OCI-LY1 (cell line): ENCODE results near the gene NELL2.

ENCODE experiments used
- H2AFZ ChIP-seq: fragments of 200-600 bp; sonication (generic), shearing (Covaris generic); 2 replicates; pipeline ENCODE4 v1.6.0; 2014; ENCODE audit warnings: antibody characterized with exemption, mild to moderate bottlenecking, low read length
- H3F3A ChIP-seq: fragments of 200-600 bp; sonication (generic), shearing (Covaris generic); 2 replicates; pipeline ENCODE4 v1.6.0; 2014; ENCODE audit warnings: mild to moderate bottlenecking, antibody characterized with exemption, low read length, moderate library complexity; ENCODE audit not compliant: insufficient read depth
- H3K27ac ChIP-seq: fragments of 200-600 bp; sonication (generic); 2 replicates; pipeline ENCODE4 v1.5.1; 2014; ENCODE audit warnings: low read length, mixed run types, mild to moderate bottlenecking, low read depth; ENCODE audit not compliant: poor library complexity, severe bottlenecking
- H3K27me3 ChIP-seq: fragments of 200-600 bp; sonication (generic); 2 replicates; pipeline ENCODE4 v1.6.0; 2014; ENCODE audit warnings: antibody characterized with exemption, mild to moderate bottlenecking, low read length, moderate library complexity; ENCODE audit not compliant: insufficient read depth
- H3K36me3 ChIP-seq: fragments of 200-600 bp; sonication (generic); 2 replicates; pipeline ENCODE4 v1.6.1; 2014; ENCODE audit warnings: mild to moderate bottlenecking, antibody characterized with exemption, low read length, moderate library complexity, mixed read lengths; ENCODE audit not compliant: insufficient read depth
- H3K4me1 ChIP-seq: fragments of 200-600 bp; sonication (generic); 2 replicates; pipeline ENCODE4 v1.5.1; 2014; ENCODE audit warnings: mild to moderate bottlenecking, low read length, moderate library complexity; ENCODE audit not compliant: insufficient read depth, severe bottlenecking
- H3K4me2 ChIP-seq: fragments of 200-600 bp; sonication (generic), shearing (Covaris generic); 2 replicates; pipeline ENCODE4 v1.6.1; 2014; ENCODE audit warnings: low read length
- H3K4me3 ChIP-seq: fragments of 200-600 bp; sonication (generic); 2 replicates; pipeline ENCODE4 v1.5.1; 2014; ENCODE audit warnings: low read length, low read depth, mild to moderate bottlenecking, mixed read lengths; ENCODE audit not compliant: poor library complexity, severe bottlenecking
- H3K79me2 ChIP-seq: fragments of 200-600 bp; shearing (Covaris generic); 2 replicates; pipeline ENCODE4 v1.6.1; 2016; ENCODE audit warnings: mixed run types, low read length, mixed read lengths; ENCODE audit not compliant: insufficient read depth
- H3K9ac ChIP-seq: fragments of 200-600 bp; sonication (generic), shearing (Covaris generic); 2 replicates; pipeline ENCODE4 v1.6.1; 2014; ENCODE audit warnings: mild to moderate bottlenecking, low read length, mixed read lengths
- H3K9me2 ChIP-seq: fragments of 200-600 bp; sonication (generic), shearing (Covaris generic); 2 replicates; pipeline ENCODE4 v1.6.1; 2014; ENCODE audit warnings: low read depth, mild to moderate bottlenecking, low read length, mixed read lengths
- H3K9me3 ChIP-seq: fragments of 200-600 bp; shearing (Covaris generic); 2 replicates; pipeline ENCODE4 v1.6.1; 2014; ENCODE audit warnings: low read length, mixed read lengths
- H4K20me1 ChIP-seq: fragments of 200-600 bp; sonication (generic), shearing (Covaris generic); 2 replicates; pipeline ENCODE4 v1.6.0; 2016; ENCODE audit warnings: mild to moderate bottlenecking, low read length; ENCODE audit not compliant: insufficient read depth
- CTCF ChIP-seq: fragments of 200-600 bp; sonication (generic), shearing (Covaris generic); IDR thresholded peaks from 2 replicates; pipeline ENCODE4 v1.5.1; 2017; ENCODE audit warnings: mild to moderate bottlenecking, antibody characterized with exemption, low read length, moderate library complexity, mixed read lengths
- EZH2 ChIP-seq: fragments of 200-600 bp; sonication (generic), shearing (Covaris generic); IDR thresholded peaks from 2 replicates; pipeline ENCODE4 v1.8.0; 2017; ENCODE audit warnings: borderline replicate concordance, mixed run types, mild to moderate bottlenecking, antibody characterized with exemption, low read length, moderate library complexity, mixed read lengths

NELL2 gene

DNA sequence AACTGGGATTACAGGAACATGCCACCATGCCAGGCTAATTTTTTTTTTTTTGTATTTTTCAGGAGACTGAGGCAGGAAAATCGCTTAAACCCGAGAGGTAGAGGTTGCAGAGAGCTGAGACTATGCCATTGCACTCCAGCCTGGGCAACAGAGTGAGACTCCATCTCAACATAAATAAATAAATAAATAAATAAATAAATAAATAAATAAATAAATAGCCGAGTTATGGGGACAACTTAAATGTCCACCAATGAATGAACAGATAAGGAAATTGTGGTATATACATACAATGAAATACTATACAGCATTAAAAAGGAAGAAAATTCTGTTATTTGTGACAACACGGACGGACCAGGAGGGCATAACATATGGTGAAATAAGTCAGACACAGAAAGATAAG lies 325.7 kb downstream of the NELL2 start:
- H3K4me1 ChIP-seq = peaks cover 40% of the 10 kb centered on the region
- no peak overlapping the region for H3K4me3 ChIP-seq
- H3K27me3 ChIP-seq = no peaks in the 10 kb centered on the region
- no peaks in the 10 kb centered on the region for H4K20me1 ChIP-seq
- H3K27ac ChIP-seq = no peak overlapping the region
- no peaks in the 10 kb centered on the region for H3K36me3 ChIP-seq
- no peaks in the 10 kb centered on the region for H3K9me2 ChIP-seq
- no peaks in the 10 kb centered on the region for H3K9me3 ChIP-seq
- no peak overlapping the region for H3K9ac ChIP-seq
- TF ChIP-seq CTCF (no peak), EZH2 (no peak)
- H2AFZ ChIP-seq = no peak overlapping the region
- H3F3A ChIP-seq = no peaks in the 10 kb centered on the region
- no peaks in the 10 kb centered on the region for H3K79me2 ChIP-seq
- H3K4me2 ChIP-seq = no peak overlapping the region

DNA sequence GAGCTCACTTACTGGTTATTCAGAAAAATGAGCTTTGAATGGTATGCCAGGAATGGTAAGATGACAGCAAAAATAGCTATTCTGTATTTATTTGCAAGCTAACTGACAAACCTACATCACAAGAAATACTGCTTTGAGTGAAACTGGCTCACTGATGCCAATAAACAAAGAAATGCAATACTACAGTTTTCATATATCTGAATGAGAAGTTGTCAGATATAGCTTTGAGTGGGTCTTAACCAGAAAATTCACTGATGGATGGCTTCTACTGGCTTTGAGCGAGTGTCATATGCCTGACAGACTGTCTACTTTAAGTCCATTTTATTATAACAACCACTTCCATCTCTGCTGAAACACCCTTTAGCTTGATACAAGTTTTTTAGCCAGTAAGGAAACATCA lies 330.1 kb downstream of the NELL2 start:
- Histone ChIP-seq H3K27me3 (no peaks in the 10 kb centered on the region), H3K4me3 (no peak overlapping the region), H3K9me2 (no peaks in the 10 kb centered on the region), H3K79me2 (no peaks in the 10 kb centered on the region), H3K36me3 (no peaks in the 10 kb centered on the region), H3K27ac (peak overlapping the region; percentile 89), H3F3A (no peaks in the 10 kb centered on the region), H2AFZ (no peak overlapping the region), H3K9ac (no peak overlapping the region), H3K4me1 (peaks cover 81% of the 10 kb centered on the region), H3K4me2 (no peak overlapping the region), H4K20me1 (no peaks in the 10 kb centered on the region), H3K9me3 (no peaks in the 10 kb centered on the region)
- TF ChIP-seq EZH2 = no peak
- TF ChIP-seq CTCF = no peak

- no peak for TF ChIP-seq EZH2
- no peak for TF ChIP-seq CTCF
- no peaks in the 10 kb centered on the region for H3K9me2 ChIP-seq
- no peaks in the 10 kb centered on the region for H3K9me3 ChIP-seq
- H3K27ac ChIP-seq = peak overlapping the region; percentile 89
- no peak overlapping the region for H3K4me3 ChIP-seq
- no peaks in the 10 kb centered on the region for H4K20me1 ChIP-seq
- H3K79me2 ChIP-seq = no peaks in the 10 kb centered on the region
- peak overlapping the region; percentile 20; the same call in 1 of the 2 replicates for H3K4me2 ChIP-seq
- H3K9ac ChIP-seq = no peak overlapping the region
- no peak overlapping the region for H2AFZ ChIP-seq
- H3K27me3 ChIP-seq = no peaks in the 10 kb centered on the region
- no peaks in the 10 kb centered on the region for H3K36me3 ChIP-seq
- H3F3A ChIP-seq = no peaks in the 10 kb centered on the region
- peaks cover 96% of the 10 kb centered on the region for H3K4me1 ChIP-seq
Observed at GRCh38 chr12:44544018-44544417, 332.1 kb downstream of the NELL2 start.
